Endothelial cell of umbilical vein (primary cell): ENCODE measurements around the gene NMT1. TPM values are rescaled to one million over a fixed set of nuclear protein-coding genes. Genes with fewer than 3 reads are reported as not detected.

Source experiments
- BruUV-seq: library from RNA; stranded (reverse); fragments of 400-500 nt; replicated peaks from 2 replicates; lab custom pipeline; 2021; lab: Mats Ljungman, UMichigan
- CTCF ChIA-PET: fragments of 300-600, 350-600 bp; sonication (Branson Sonifier 250); formaldehyde crosslinking; loops from one replicate; lab custom pipeline; 2021; ENCODE audit warnings: antibody characterized with exemption, inconsistent platforms; lab: Charles Lee
- POLR2A ChIA-PET: fragments of 300-600, 350-600 bp; sonication (Branson Sonifier 250); formaldehyde crosslinking; loops from one replicate; lab custom pipeline; 2021; ENCODE audit warnings: antibody characterized with exemption, inconsistent platforms; lab: Charles Lee
- DNase-seq: peaks from one replicate; pipeline ENCODE4 v3.0.0-alpha.2; 2011; ENCODE audit warnings: low read depth, low spot score
- FAIRE-seq: peaks from 2 replicates; lab custom pipeline; 2011; peaks lifted over from hg19 to GRCh38; lab: Jason Lieb, UNC
- H2AFZ ChIP-seq: 2 replicates; pipeline ENCODE4 v1.6.0; 2012; ENCODE audit warnings: low read depth, low read length, control low read depth, inconsistent platforms
- H3K27ac ChIP-seq: 2 replicates; pipeline ENCODE4 v1.5.1; 2011; ENCODE audit warnings: low read depth, mild to moderate bottlenecking, control low read depth, low read length, moderate library complexity; ENCODE audit not compliant: insufficient read depth
- H3K27me3 ChIP-seq, 2 experiments: 2 replicates each; pipeline versions ENCODE4 v1.6.0 to v1.6.1; 2011; ENCODE audit warnings: low read length in 2 of 2, mixed read lengths in 1 of 2; ENCODE audit not compliant: control insufficient read depth in 2 of 2, insufficient read depth in 2 of 2
- H3K36me3 ChIP-seq, 2 experiments: 2 replicates in 1 of 2; 3 replicates in 1 of 2; pipeline ENCODE4 v1.5.1; 2011; ENCODE audit warnings: low read length in 2 of 2, mild to moderate bottlenecking in 1 of 2, moderate library complexity in 1 of 2; ENCODE audit not compliant: control insufficient read depth in 2 of 2, insufficient read depth in 2 of 2; ENCODE audit errors: extremely low read depth in 1 of 2
- H3K4me1 ChIP-seq: 3 replicates; pipeline ENCODE4 v1.5.1; 2011; ENCODE audit warnings: mild to moderate bottlenecking, low read length; ENCODE audit not compliant: control insufficient read depth, insufficient read depth; ENCODE audit errors: extremely low read depth
- H3K4me2 ChIP-seq: 2 replicates; pipeline ENCODE4 v1.6.1; 2011; ENCODE audit warnings: low read length, control low read depth, mixed read lengths; ENCODE audit not compliant: insufficient read depth
- H3K4me3 ChIP-seq, 3 experiments: fragments of 200-600 bp in 1 of 3; sonication (generic), shearing (Covaris generic) in 1 of 3; replicated peaks in 1 of 3; 2 replicates each; pipeline ENCODE4 v1.5.1; 2011 to 2016; ENCODE audit warnings: control low read depth in 3 of 3, low read length in 3 of 3, mild to moderate bottlenecking in 2 of 3, inconsistent platforms in 1 of 3, low read depth in 1 of 3, moderate library complexity in 1 of 3; ENCODE audit not compliant: insufficient read depth in 1 of 3
- H3K79me2 ChIP-seq: 2 replicates; pipeline ENCODE4 v1.6.0; 2012; ENCODE audit warnings: low read length, inconsistent platforms; ENCODE audit not compliant: control insufficient read depth, insufficient read depth
- H3K9ac ChIP-seq: replicated peaks from 2 replicates; pipeline ENCODE3; 2011; ENCODE audit warnings: low read length, control low read depth; ENCODE audit not compliant: insufficient read depth; ENCODE audit errors: extremely low read depth
- H3K9me1 ChIP-seq: replicated peaks from 3 replicates; pipeline ENCODE4 v1.6.0; 2011; ENCODE audit warnings: mild to moderate bottlenecking, low read length; ENCODE audit not compliant: control insufficient read depth, insufficient read depth; ENCODE audit errors: extremely low read depth
- H3K9me3 ChIP-seq: replicated peaks from 2 replicates; pipeline ENCODE4 v1.5.1; 2012; ENCODE audit warnings: low read length, inconsistent platforms; ENCODE audit not compliant: control insufficient read depth, insufficient read depth
- H4K20me1 ChIP-seq: replicated peaks from 2 replicates; pipeline ENCODE3; 2011; ENCODE audit warnings: mild to moderate bottlenecking, low read length; ENCODE audit not compliant: control insufficient read depth, insufficient read depth; ENCODE audit errors: extremely low read depth
- EZH2 ChIP-seq: IDR thresholded peaks from 2 replicates; pipeline ENCODE4 v1.6.1; 2012; ENCODE audit warnings: borderline replicate concordance, low read depth, mild to moderate bottlenecking, moderate library complexity, low read length, inconsistent platforms; ENCODE audit not compliant: severe bottlenecking
- FOS ChIP-seq: IDR thresholded peaks from 2 replicates; pipeline ENCODE4 v1.6.1; 2011; ENCODE audit warnings: mild to moderate bottlenecking, low read length, moderate library complexity, borderline replicate concordance; ENCODE audit not compliant: insufficient read depth
- GATA2 ChIP-seq: IDR thresholded peaks from 2 replicates; pipeline ENCODE4 v1.7.0; 2011; ENCODE audit warnings: low read depth, mild to moderate bottlenecking, moderate library complexity, mixed read lengths, low read length; ENCODE audit not compliant: insufficient read length, insufficient read depth
- JUN ChIP-seq: IDR thresholded peaks from 2 replicates; pipeline ENCODE4 v1.6.1; 2011; ENCODE audit warnings: borderline replicate concordance, low read depth; ENCODE audit not compliant: insufficient read length, insufficient read depth
- MAX ChIP-seq: IDR thresholded peaks from 2 replicates; pipeline ENCODE4 v1.6.1; 2011; ENCODE audit not compliant: insufficient read depth, insufficient read length
- MYC ChIP-seq: IDR thresholded peaks from one replicate; pipeline ENCODE4 v1.6.1; 2011; ENCODE audit warnings: mild to moderate bottlenecking, low read depth, low read length
- POLR2A ChIP-seq: IDR thresholded peaks from 2 replicates; pipeline ENCODE4 v1.6.1; 2012; ENCODE audit warnings: low read depth, mild to moderate bottlenecking, control low read depth, low read length
- POLR2AphosphoS5 ChIP-seq: IDR thresholded peaks from 2 replicates; pipeline ENCODE4 v1.6.1; 2012; ENCODE audit warnings: low read depth, mild to moderate bottlenecking, control low read depth, low read length, moderate library complexity; ENCODE audit not compliant: insufficient read depth
- dilution Hi-C: fragments of 300-500 bp; cut with MboI; formaldehyde crosslinking; loops from one replicate; pipeline ENCODE4 v1.15.0; 2019; ENCODE audit warnings: low sequenced_read_pairs; ENCODE audit not compliant: extremely low pct_ligation_motif_present
- intact Hi-C: fragments of 100-400 bp; cut with micrococcal nuclease; formaldehyde crosslinking; loops from one replicate; pipeline ENCODE4 v1.10.0; 2022
- polyA plus RNA-seq, 4 experiments: library from polyadenylated mRNA; depleted of rRNA in 3 of 4; stranded (reverse) in 3 of 4; unstranded in 1 of 4; fragments of >200 nt; gene quantifications; 2 replicates each; pipeline versions ENCODE4 v1.2.1 to v1.2.3, GENCODE V29; 2011 to 2012; ENCODE audit warnings: missing spikeins in 1 of 4
- total RNA-seq: library from RNA; stranded (reverse); gene quantifications from 2 replicates; pipeline ENCODE4 v1.2.3, GENCODE V29; 2021
- TF ChIP-seq, protein P1 (sequence below), 2 donors: IDR thresholded peaks; 1 replicate in 1 of 2; 2 replicates in 1 of 2; pipeline ENCODE4 v1.5.1; 2011; ENCODE audit warnings: low read length in 2 of 2, mild to moderate bottlenecking in 2 of 2, moderate library complexity in 2 of 2, control low read depth in 1 of 2, inconsistent platforms in 1 of 2, low read depth in 1 of 2; ENCODE audit not compliant: insufficient read depth in 1 of 2; ENCODE audit errors: extremely low read depth in 1 of 2

The NMT1 gene
- total and polyA plus RNA-seq, 2 donors (not counting 3 experiments of a cell fraction or from before 2014, with no cell fraction given), result 37.6 to 135 TPM

- no peak overlapping the region for H3K9ac ChIP-seq
- H3K4me3 ChIP-seq, result no peak overlapping the region
- peaks cover 0 to 4% of the 10 kb centered on the region in 2 experiments for H3K36me3 ChIP-seq
- FAIRE-seq (no peak), DNase-seq (no peak)
- H4K20me1 ChIP-seq, result no peaks in the 10 kb centered on the region
- H3K79me2 ChIP-seq, result no peaks in the 10 kb centered on the region
- dilution Hi-C loops (no loop called here), intact Hi-C loops (no loop called here)
- no peaks in the 10 kb centered on the region for H3K9me1 ChIP-seq
- no peak for TF ChIP-seq JUN
- TF ChIP-seq, protein P1, sequence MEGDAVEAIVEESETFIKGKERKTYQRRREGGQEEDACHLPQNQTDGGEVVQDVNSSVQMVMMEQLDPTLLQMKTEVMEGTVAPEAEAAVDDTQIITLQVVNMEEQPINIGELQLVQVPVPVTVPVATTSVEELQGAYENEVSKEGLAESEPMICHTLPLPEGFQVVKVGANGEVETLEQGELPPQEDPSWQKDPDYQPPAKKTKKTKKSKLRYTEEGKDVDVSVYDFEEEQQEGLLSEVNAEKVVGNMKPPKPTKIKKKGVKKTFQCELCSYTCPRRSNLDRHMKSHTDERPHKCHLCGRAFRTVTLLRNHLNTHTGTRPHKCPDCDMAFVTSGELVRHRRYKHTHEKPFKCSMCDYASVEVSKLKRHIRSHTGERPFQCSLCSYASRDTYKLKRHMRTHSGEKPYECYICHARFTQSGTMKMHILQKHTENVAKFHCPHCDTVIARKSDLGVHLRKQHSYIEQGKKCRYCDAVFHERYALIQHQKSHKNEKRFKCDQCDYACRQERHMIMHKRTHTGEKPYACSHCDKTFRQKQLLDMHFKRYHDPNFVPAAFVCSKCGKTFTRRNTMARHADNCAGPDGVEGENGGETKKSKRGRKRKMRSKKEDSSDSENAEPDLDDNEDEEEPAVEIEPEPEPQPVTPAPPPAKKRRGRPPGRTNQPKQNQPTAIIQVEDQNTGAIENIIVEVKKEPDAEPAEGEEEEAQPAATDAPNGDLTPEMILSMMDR (IDR thresholded peaks at IDR 0.05; ENCODE audit: extremely low read depth in 1 of 2, insufficient read depth in 1 of 2, low read depth in 1 of 2, low read length in 2 of 2), result no peak
- ChIA-PET CTCF (no interaction called here), POLR2A (no interaction called here)
- H3K9me3 ChIP-seq, result no peaks in the 10 kb centered on the region
- no peak overlapping the region for H3K4me2 ChIP-seq
- H3K27ac ChIP-seq, result no peak overlapping the region
- H3K4me1 ChIP-seq, result peaks cover 5% of the 10 kb centered on the region
- H3K27me3 ChIP-seq, result no peaks in the 10 kb centered on the region
- H2AFZ ChIP-seq, result no peak overlapping the region
- no TSS peak for BruUV-seq
Observed at GRCh38 chr17:45029096-45029495, 32.0 kb upstream of the NMT1 start.

DNA sequence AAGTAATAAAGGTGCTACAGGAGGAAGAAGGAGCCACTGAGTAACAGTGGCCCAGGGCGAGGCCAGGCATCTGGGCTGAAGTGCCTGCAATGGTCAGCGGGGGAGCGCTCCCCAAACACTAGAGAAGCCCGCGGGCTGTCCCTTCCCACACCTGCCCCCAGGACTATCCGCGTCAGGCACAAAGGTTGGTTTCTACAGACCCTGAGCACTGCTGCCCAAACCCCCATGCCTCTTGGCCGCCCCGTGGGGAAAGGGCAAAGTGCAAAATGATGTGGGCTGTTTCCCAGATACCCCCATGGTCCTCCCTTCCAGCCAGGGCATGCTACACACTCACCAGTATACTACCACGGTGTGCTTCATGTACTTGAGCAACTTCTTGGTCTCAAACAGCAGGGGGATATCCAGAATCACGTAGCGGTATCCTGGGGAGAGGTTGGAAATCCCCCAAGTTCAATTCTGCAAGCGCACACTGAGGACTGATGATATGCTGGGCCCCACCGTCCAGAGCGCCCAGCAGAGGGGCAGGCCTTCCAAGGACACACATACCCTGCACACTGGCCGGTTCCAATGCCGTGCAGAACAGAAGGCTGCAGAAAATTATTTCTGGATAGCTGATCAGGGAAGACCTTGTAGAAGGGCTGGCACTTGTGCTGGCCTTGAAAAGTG is 31.2 kb upstream of the NMT1 start:
- H3K27ac ChIP-seq, result no peak overlapping the region
- TF ChIP-seq MYC, result no peak
- TF ChIP-seq FOS, result no peak
- TF ChIP-seq POLR2A, result no peak
- TF ChIP-seq EZH2, result no peak
- TF ChIP-seq JUN, result no peak
- no peak for TF ChIP-seq MAX
- TF ChIP-seq GATA2, result no peak
- TF ChIP-seq, protein P1 (IDR thresholded peaks at IDR 0.05; ENCODE audit: extremely low read depth in 1 of 2, insufficient read depth in 1 of 2, low read depth in 1 of 2, low read length in 2 of 2), result no peak
- TF ChIP-seq POLR2AphosphoS5, result no peak
- H3K36me3 ChIP-seq, result peaks cover 0 to 6% of the 10 kb centered on the region in 2 experiments

More for the DNA sequence above, 31.2 kb upstream of the NMT1 start:
- dilution Hi-C loops (no loop called here), intact Hi-C loops (no loop called here)
- Histone ChIP-seq H3K9ac (no peak overlapping the region), H3K27me3 (no peaks in the 10 kb centered on the region), H3K4me2 (no peak overlapping the region), H3K4me3 (no peak overlapping the region), H3K79me2 (no peaks in the 10 kb centered on the region), H2AFZ (no peak overlapping the region), H3K9me3 (no peaks in the 10 kb centered on the region), H3K4me1 (peaks cover 5% of the 10 kb centered on the region), H3K9me1 (no peaks in the 10 kb centered on the region), H4K20me1 (no peaks in the 10 kb centered on the region)
- BruUV-seq, result no TSS peak
- POLR2A ChIA-PET, result no interaction called here
- DNase-seq (no peak), FAIRE-seq (no peak)
- CTCF ChIA-PET, result interaction anchor here (2.0 to 2.2 kb wide), 2 partner anchors 8 to 69 kb away, joined by 5 to 9 read pairs; no protein-coding TSS in a partner anchor
